ENCODE data around the gene ABLIM2.

Gene ABLIM2

DNA sequence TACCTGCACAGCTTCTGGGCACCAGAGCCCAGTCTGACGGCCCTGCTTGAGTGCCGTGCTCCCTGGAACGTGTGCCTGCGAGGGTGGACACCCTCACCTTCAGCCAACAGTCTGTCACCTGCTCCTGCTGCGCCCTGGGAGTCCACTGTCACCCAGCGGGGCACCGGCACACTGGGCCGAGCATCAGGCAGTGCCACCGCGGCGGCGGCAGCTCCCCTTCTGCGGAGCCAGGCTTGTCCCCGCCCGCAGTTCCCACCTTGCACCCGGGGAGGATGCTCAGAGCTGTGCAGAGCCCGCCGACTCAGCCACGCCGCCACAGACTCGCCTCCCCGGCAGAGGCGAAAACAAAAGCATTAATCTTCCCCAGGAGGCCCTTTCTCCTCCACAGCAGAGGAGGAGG lies 86.8 kb downstream of the ABLIM2 start:
- no peak for TF ChIP-seq CTCF (IDR thresholded peaks at IDR 0.05; ENCODE audit: low read depth, low read length)
- H3K4me3 ChIP-seq (ENCODE audit: low read depth, low read length) = no peak overlapping the region

DNA sequence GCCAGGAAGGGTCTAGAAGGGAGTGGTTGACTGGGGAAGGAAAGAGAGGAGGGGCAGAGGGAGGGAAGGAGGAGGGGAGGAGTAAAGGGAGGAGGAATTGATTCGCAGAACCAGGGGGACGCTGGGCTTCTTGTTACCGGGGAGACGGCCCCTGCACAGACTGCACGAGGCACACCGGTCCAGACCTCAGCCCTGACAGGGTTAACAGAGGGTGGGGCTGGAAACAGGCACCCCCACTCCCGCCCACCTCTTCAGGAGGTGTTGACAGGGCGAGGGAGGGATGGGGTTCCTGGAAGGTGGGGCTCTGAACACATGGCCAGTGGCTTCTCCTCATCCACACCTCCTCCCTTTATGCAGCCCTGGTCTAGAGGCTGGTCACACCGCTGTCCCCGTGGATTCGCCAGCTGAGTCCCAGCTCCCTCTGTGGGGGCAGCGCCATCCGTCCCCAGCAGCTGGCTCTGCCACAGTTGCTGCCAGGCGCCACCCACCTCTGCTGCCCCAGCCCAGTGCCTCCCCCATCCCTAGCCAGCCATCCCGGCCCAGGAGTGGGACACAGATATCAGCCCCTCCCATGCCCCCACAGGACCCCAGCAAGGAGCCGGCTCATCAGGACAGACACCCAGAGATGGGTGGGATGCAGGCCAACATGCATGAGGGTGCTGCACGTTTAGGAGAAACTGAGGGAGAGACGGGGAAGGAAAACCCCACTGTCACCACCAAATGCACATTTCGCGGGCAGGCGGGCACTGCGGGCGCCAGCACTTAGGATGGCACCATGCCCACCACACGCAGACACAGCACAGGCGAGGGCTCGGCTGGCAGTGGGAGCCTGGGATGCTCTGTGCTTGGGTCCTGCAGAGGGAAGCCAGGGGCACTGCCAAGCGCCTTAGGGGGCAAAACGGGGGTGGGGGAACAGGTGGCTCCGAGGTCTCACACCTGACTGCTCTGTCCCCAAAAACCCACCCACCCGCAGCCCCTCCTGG lies 87.6 kb downstream of the ABLIM2 start:
- no peak overlapping the region for H3K4me3 ChIP-seq (ENCODE audit: low read depth, low read length)
- TF ChIP-seq CTCF (IDR thresholded peaks at IDR 0.05; ENCODE audit: low read depth, low read length) = no peak

DNA sequence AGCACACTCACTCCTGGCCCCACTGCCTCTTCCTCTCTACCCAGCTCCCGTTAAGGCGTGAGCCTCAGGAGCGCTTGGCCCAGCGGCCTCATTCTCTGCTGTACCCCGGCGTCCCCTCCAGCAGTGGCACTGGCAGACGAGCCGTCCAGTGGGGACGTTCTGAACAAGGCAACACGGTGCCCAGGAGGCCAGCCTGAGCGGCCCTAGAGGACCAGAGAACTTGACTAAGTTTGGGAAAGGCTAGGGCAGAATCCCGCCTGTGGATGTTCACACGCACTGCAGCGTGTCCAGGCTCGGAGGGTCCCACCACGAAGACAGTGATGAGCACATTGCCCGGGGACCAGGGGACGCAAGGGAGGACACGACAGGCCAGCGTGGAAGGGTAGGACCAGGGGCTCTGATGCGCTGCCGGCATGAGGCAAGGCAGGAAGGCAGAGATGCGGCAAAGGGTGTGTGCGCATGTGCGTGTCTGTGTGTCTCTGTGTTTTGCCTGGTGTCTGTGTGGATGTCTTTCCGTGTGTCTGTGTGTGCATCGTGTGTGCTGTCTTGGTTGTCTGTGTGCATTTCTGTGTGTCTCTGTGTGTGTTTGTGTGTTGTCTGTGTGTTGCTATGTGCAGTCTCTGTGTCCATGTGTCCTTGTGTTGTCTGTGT lies 89.4 kb downstream of the ABLIM2 start:
- no peak for TF ChIP-seq CTCF (IDR thresholded peaks at IDR 0.05; ENCODE audit: low read depth, low read length)

GRCh38 chr4:8067945-8068896 lies 90.4 kb downstream of the ABLIM2 start:
- TF ChIP-seq CTCF (IDR thresholded peaks at IDR 0.05; ENCODE audit: low read depth, low read length) = no peak

More for the DNA sequence above, 89.4 kb downstream of the ABLIM2 start:
- H3K4me3 ChIP-seq (ENCODE audit: low read depth, low read length) = no peak overlapping the region

DNA sequence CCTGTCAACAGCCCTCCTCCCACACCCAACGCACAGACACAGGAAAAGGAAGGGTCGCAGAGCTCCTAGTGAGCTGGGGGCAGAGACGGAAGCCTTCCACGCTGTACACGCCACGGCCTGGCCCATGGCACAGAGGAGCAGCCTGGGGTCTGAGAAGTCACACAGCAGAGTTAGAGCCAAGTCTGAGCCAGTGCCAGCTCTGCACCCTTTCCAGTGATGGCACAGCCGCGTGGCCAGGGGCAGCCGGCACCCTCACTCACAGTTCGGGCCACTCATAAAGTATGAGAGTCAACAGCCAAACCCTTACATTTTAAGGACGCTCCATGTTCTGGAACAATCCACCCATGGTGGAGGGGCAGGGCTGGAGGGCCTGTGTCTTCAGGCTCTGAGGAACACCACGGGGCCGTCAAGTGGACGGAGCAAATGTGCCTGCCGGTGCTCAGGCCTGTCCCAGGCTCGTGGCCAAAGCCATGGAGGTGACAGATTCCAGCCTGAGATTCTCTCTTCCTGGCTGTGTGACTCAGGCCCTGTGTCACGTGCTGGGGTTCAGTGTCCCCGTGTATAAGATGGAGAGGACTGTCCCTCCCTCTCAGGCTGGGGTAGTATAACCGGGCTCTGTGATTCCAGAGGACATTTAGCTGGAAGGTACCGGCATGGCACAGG lies 91.2 kb downstream of the ABLIM2 start:
- no peak for TF ChIP-seq CTCF (IDR thresholded peaks at IDR 0.05; ENCODE audit: low read depth, low read length)

More at GRCh38 chr4:8067945-8068896, 90.4 kb downstream of the ABLIM2 start:
- no peak overlapping the region for H3K4me3 ChIP-seq (ENCODE audit: low read depth, low read length)

DNA sequence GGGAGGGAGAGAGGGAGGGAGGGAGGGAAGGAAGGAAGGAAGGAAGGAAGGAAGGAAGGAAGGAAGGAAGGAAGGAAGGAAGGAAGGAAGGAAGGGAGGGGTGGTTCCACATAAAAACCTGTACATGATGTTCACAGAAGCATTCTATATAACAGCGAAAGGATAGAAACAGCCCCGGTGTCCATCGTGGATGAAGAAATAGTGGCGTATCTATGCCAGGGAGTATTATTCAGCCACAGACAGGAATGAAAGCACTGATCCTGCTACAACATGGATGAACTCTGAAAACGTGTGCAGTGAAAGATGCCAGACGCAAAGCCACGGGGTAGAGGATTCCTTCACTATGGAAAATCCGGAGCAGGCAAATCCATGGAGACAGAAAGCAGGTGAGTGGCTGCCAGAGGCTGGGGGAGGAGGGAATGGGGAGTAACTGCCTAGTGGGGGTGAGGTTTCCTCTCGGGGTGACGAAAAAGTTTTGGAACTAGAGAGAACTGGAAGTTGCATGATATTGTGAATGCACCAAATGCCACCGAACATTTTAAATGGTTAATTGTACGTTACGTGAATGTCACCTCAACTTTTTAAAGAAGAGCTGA lies 92.2 kb downstream of the ABLIM2 start:
- TF ChIP-seq CTCF (IDR thresholded peaks at IDR 0.05; ENCODE audit: low read depth, low read length) = no peak
- no peak overlapping the region for H3K4me3 ChIP-seq (ENCODE audit: low read depth, low read length)

More for the DNA sequence above, 91.2 kb downstream of the ABLIM2 start:
- no peak overlapping the region for H3K4me3 ChIP-seq (ENCODE audit: low read depth, low read length)
